ENCODE data around the gene MLLT10. TPM values are rescaled to one million over a fixed set of nuclear protein-coding genes. Genes with fewer than 3 reads are reported as not detected.

The MLLT10 gene
- total RNA-seq, 1 experiment from 2014 or later: 72.3 TPM

DNA sequence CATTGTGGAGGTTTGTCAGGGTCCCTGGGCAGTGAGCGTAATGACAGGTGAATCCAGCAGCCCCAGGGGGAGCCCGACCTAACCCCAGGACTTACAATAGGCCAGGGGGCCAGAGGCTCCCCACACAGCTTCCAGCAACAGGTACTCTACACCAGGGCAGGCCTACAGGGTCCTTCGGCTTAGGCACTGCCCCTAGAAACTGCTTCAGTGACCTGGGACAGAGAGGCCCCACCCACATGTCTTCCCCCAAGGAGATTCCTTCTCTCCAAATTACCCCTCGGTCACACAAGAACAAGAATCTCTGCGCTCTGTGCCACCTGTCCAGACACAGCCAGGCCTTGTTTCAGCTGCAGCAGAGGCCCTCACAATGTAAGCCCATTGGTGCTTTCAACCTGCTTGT is 32.9 kb upstream of the MLLT10 start:
- Histone ChIP-seq H3K27ac (ENCODE audit: insufficient read length, low read depth, low read length) (no peak overlapping the region), H3K27me3 (ENCODE audit: insufficient read depth, low read length) (peaks cover 21% of the 10 kb centered on the region; the same call in 1 of the 2 replicates), H4K5ac (ENCODE audit: insufficient read length, low read depth, low read length) (no peak overlapping the region), H2AFZ (ENCODE audit: low read length) (no peak overlapping the region), H2BK15ac (ENCODE audit: low read depth, low read length) (no peak overlapping the region), H3K79me1 (ENCODE audit: insufficient read depth, low read depth, low read length, poor library complexity, severe bottlenecking) (no peaks in the 10 kb centered on the region), H2BK12ac (ENCODE audit: insufficient read length, low read depth, low read length) (no peak overlapping the region), H4K8ac (replicated peaks; ENCODE audit: insufficient read length, low read depth, low read length) (no peak overlapping the region), H3K23me2 (ENCODE audit: insufficient read length, low read depth, low read length, poor library complexity, severe bottlenecking) (peaks cover 23% of the 10 kb centered on the region), H3K4me2 (ENCODE audit: insufficient read depth, insufficient read length, low read length) (peak overlapping the region; percentile 69), H3K23ac (ENCODE audit: insufficient read length, low read depth, low read length) (no peak overlapping the region), H4K91ac (ENCODE audit: insufficient read length, low read depth, low read length) (no peak overlapping the region), H3K4me1 (ENCODE audit: insufficient read depth, low read length) (peaks cover 22% of the 10 kb centered on the region; the same call in 1 of the 2 replicates), H4K20me1 (ENCODE audit: control insufficient read depth, insufficient read depth, insufficient read length) (no peaks in the 10 kb centered on the region), H2BK20ac (ENCODE audit: low read depth, low read length, poor library complexity, severe bottlenecking) (no peak overlapping the region), H3K9ac (ENCODE audit: extremely low read depth, insufficient read length, low read length) (no peak overlapping the region), H3T11ph (ENCODE audit: low read length) (no peak overlapping the region), H3K14ac (ENCODE audit: insufficient read depth, low read length) (no peak overlapping the region), H3K79me2 (ENCODE audit: insufficient read depth, low read length) (no peaks in the 10 kb centered on the region), H3K4ac (ENCODE audit: low read depth, low read length) (no peak overlapping the region), H3K9me3 (ENCODE audit: control insufficient read depth, low read depth, low read length) (no peaks in the 10 kb centered on the region), H3K18ac (ENCODE audit: insufficient read length, low read depth, low read length) (no peak overlapping the region), H2AK5ac (ENCODE audit: insufficient read length, low read length) (no peak overlapping the region), H2BK120ac (ENCODE audit: low read depth, low read length, poor library complexity, severe bottlenecking) (no peak overlapping the region), H2BK5ac (ENCODE audit: insufficient read length, low read length) (no peak overlapping the region), H3K56ac (ENCODE audit: insufficient read length, low read depth, low read length) (no peak overlapping the region)
- Mint-ChIP-seq H3K4me3 (peak overlapping the region; percentile 59 to 79; a peak in 4 of 5 replicates), H3K36me3 (ENCODE audit: insufficient read depth in 1 of 3, low read depth in 3 of 3) (no peaks in the 10 kb centered on the region; a peak in 1 of 7 replicates), H3K9me3 (no peaks in the 10 kb centered on the region; a peak in 1 of 5 replicates), H3K27me3 (ENCODE audit: low read depth) (peaks cover 56% of the 10 kb centered on the region), H3K4me1 (peaks cover 70 to 80% of the 10 kb centered on the region in 2 experiments), H3K27ac (peak overlapping the region; percentile 63 to 80 (median 63); a peak in 5 of 7 replicates)
- no peak for DNase-seq
- TF ChIP-seq, protein P1, sequence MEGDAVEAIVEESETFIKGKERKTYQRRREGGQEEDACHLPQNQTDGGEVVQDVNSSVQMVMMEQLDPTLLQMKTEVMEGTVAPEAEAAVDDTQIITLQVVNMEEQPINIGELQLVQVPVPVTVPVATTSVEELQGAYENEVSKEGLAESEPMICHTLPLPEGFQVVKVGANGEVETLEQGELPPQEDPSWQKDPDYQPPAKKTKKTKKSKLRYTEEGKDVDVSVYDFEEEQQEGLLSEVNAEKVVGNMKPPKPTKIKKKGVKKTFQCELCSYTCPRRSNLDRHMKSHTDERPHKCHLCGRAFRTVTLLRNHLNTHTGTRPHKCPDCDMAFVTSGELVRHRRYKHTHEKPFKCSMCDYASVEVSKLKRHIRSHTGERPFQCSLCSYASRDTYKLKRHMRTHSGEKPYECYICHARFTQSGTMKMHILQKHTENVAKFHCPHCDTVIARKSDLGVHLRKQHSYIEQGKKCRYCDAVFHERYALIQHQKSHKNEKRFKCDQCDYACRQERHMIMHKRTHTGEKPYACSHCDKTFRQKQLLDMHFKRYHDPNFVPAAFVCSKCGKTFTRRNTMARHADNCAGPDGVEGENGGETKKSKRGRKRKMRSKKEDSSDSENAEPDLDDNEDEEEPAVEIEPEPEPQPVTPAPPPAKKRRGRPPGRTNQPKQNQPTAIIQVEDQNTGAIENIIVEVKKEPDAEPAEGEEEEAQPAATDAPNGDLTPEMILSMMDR (conservative IDR thresholded peaks at IDR 0.05): no peak
- WGBS (ENCODE audit: extremely low coverage, insufficient read length, low lambda C conversion rate): no CpG with 5 or more reads among the region's 5 CpGs
